Smooth muscle cell of trachea (primary cell): ENCODE results near the gene DHX35. TPM values are rescaled to one million over a fixed set of nuclear protein-coding genes. Genes with fewer than 3 reads are reported as not detected.

Experiments
- total RNA-seq: library from RNA; depleted of rRNA; stranded (reverse); fragments of >200 nt; gene quantifications from 2 replicates; pipeline ENCODE4 v1.2.1, GENCODE V29; 2014

Gene DHX35, protein sequence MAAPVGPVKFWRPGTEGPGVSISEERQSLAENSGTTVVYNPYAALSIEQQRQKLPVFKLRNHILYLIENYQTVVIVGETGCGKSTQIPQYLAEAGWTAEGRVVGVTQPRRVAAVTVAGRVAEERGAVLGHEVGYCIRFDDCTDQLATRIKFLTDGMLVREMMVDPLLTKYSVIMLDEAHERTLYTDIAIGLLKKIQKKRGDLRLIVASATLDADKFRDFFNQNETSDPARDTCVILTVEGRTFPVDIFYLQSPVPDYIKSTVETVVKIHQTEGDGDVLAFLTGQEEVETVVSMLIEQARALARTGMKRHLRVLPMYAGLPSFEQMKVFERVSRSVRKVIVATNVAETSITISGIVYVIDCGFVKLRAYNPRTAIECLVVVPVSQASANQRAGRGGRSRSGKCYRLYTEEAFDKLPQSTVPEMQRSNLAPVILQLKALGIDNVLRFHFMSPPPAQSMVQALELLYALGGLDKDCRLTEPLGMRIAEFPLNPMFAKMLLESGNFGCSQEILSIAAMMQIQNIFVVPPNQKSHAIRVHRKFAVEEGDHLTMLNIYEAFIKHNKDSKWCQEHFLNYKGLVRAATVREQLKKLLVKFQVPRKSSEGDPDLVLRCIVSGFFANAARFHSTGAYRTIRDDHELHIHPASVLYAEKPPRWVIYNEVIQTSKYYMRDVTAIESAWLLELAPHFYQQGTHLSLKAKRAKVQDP
- total RNA-seq = 10.8 and 12.1 TPM in 2 replicates

DNA sequence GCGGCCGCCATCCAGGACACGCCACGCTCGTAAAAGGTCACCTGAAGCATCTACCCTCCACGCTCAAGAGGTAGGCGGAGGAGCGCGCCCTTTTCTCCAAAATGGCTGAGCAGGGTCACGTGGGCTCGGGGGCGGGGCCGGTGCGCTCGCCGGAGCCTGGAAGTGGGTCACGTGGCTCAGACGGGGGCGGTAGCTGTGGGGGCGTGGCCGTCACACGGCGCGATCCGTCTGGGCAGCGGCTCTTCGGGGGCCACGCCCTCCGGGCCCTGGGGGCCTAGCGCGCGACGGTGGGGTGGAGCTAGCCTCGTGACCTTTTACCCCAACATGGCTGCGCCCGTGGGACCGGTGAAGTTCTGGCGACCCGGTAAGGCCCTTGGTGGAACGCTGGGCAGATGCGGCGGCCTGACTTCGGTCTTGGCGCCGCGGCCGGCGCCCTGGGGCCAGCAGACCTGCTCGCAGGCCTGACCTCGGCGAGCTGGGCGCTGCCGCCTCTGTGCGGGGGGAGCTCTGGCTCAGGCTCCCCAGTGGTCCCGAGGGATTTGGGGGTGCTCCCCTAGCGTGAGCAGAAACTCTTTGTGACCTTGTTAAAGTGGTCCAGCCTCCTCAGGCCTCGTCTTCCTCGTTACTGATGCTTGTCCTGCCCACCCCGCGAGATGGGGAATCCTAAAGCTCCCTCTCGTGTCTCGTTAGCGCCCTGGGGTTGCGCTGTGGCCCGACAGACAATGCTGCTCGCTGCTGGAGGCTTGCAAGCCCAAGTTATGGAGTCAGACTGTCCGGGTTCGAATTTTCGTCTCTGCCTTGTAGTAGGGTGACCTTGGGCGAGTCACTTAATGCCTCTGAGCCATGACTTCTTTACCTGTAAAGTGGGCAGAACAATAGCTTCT lies at the start of gene DHX35:
Gene DHX35, plus strand, starts transcription at position 301 of the 884 bp plus-strand sequence. Its CDS starts 24 bp downstream, at position 325.

DNA sequence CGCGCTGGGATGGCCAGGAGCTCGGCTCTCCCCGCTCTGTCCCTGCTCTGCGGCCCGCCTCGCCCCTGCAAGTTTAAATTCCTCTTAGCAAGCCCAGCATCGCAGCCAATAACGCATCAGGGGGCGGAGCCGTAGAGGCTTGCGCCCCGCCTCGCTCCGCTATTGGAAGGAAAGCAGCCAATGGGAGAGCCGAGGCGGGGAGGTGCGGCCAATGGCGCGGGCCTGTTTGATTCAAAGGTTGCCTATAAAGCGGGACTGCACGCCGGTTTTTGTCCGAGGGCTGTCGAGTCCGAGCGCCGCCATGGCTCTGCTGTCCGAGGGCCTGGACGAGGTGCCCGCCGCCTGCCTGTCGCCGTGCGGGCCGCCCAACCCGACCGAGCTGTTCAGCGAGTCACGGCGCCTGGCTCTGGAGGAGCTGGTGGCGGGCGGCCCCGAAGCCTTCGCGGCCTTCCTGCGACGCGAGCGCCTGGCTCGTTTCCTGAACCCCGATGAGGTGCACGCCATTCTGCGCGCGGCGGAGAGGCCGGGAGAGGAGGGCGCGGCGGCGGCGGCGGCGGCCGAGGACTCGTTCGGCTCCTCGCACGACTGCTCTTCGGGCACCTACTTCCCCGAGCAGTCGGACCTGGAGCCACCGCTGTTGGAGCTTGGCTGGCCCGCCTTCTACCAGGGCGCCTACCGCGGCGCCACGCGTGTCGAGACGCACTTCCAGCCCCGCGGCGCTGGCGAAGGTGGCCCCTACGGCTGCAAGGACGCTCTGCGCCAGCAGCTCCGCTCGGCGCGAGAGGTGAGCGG lies 35.8 kb upstream of the DHX35 start, which contains the start of gene FAM83D:
Gene FAM83D, plus strand, starts transcription at position 276 of the 792 bp plus-strand sequence. Its CDS starts 26 bp downstream, at position 302.

Other genes starting within 250 kb of the DHX35 start
- not detected in 2 replicates for gene SLC32A1, start 237.9 kb upstream of the DHX35 start, total RNA-seq
- gene ACTR5, start 213.9 kb upstream of the DHX35 start, total RNA-seq = 5.6 and 7.3 TPM in 2 replicates
- under 0.01 and 0.15 TPM in 2 replicates for gene PPP1R16B, start 156.6 kb upstream of the DHX35 start, total RNA-seq
- gene FAM83D, start 35.9 kb upstream of the DHX35 start, total RNA-seq = 4.0 and 27.2 TPM in 2 replicates